K562 (cell line): ENCODE results near the gene MEIS2. TPM values are rescaled to one million over a fixed set of nuclear protein-coding genes. Genes with fewer than 3 reads are reported as not detected.

Experiments used
- ATAC-seq: fragments of 200-7000 bp; cut with Tn5 transposase; 3 replicates; pipeline ENCODE4 v1.9.1; 2020; ENCODE audit warnings: moderate library complexity
- BruUV-seq: library from RNA; stranded (reverse); fragments of 400-500 nt; replicated peaks from 2 replicates; lab custom pipeline; 2021; lab: Mats Ljungman, UMichigan
- CTCF ChIA-PET: fragments of 300-600 bp; formaldehyde crosslinking; extraction: SDS; loops from one replicate; lab custom pipeline; 2021; ENCODE audit warnings: low intra/inter-chr PET ratio; lab: Yijun Ruan, JAX
- POLR2A ChIA-PET: fragments of 300-600, 350-650 bp; sonication (Branson Sonifier 250); formaldehyde crosslinking; extraction: SDS; loops from one replicate; lab custom pipeline; 2021; ENCODE audit warnings: antibody characterized with exemption, inconsistent platforms; lab: Yijun Ruan, JAX
- DNase-seq, 4 experiments: peaks; one replicate each; pipeline versions ENCODE4 v3.0.0 to v3.0.0-alpha.2; 2011 to 2018; ENCODE audit warnings: low spot score in 3 of 4, mixed read lengths in 3 of 4; ENCODE audit errors: extremely low read depth in 1 of 4
- FAIRE-seq: peaks from 2 replicates; lab custom pipeline; 2011; peaks lifted over from hg19 to GRCh38; lab: Jason Lieb, UNC
- H2AFZ ChIP-seq: 2 replicates; pipeline ENCODE4 v1.6.0; 2011; ENCODE audit warnings: low read depth, low read length, control low read depth, inconsistent platforms
- H3K27ac ChIP-seq: fragments of 200-600 bp; 3 replicates; pipeline ENCODE4 v1.8.0; 2011; ENCODE audit warnings: low read depth, mild to moderate bottlenecking, control low read depth, inconsistent platforms, low read length, moderate library complexity, mixed read lengths; ENCODE audit errors: extremely low read depth
- H3K27me3 ChIP-seq, 2 experiments: fragments of 300-600 bp in 1 of 2; 2 replicates in 1 of 2; 3 replicates in 1 of 2; pipeline versions ENCODE4 v1.6.0 to v1.8.0; 2011; ENCODE audit warnings: inconsistent platforms in 2 of 2, low read length in 2 of 2, mild to moderate bottlenecking in 1 of 2, mixed read lengths in 1 of 2, moderate library complexity in 1 of 2; ENCODE audit not compliant: control insufficient read depth in 2 of 2, insufficient read depth in 2 of 2
- H3K36me3 ChIP-seq: fragments of 300-600 bp; 3 replicates; pipeline ENCODE4 v1.8.0; 2011; ENCODE audit warnings: mild to moderate bottlenecking, low read length, inconsistent platforms; ENCODE audit not compliant: control insufficient read depth, insufficient read depth
- H3K4me1 ChIP-seq, 2 experiments: fragments of 200-600 bp in 1 of 2; replicated peaks in 1 of 2; 2 replicates in 1 of 2; 3 replicates in 1 of 2; pipeline versions ENCODE4 v1.5.1 to v1.8.0; 2011; ENCODE audit warnings: inconsistent platforms in 2 of 2, low read length in 2 of 2, mild to moderate bottlenecking in 1 of 2, mixed read lengths in 1 of 2, moderate library complexity in 1 of 2; ENCODE audit not compliant: control insufficient read depth in 2 of 2, insufficient read depth in 2 of 2
- H3K4me2 ChIP-seq: 2 replicates; pipeline ENCODE4 v1.6.1; 2011; ENCODE audit warnings: low read length, control low read depth, inconsistent platforms, mixed read lengths; ENCODE audit not compliant: insufficient read depth
- H3K4me3 ChIP-seq: fragments of 200-600 bp; sonication (generic), shearing (Covaris generic); 2 replicates; pipeline ENCODE4 v1.5.1; 2016; ENCODE audit warnings: control low read depth, inconsistent platforms
- H3K79me2 ChIP-seq: fragments of 200-600 bp; 3 replicates; pipeline ENCODE4 v1.8.0; 2011; ENCODE audit warnings: low read length, inconsistent platforms; ENCODE audit not compliant: control insufficient read depth, insufficient read depth
- H3K9ac ChIP-seq, 2 experiments: 2 replicates each; pipeline versions ENCODE4 v1.6.0 to v1.6.1; 2011; ENCODE audit warnings: low read depth in 2 of 2, low read length in 2 of 2, control low read depth in 1 of 2, inconsistent platforms in 1 of 2, mild to moderate bottlenecking in 1 of 2, mixed read lengths in 1 of 2; ENCODE audit not compliant: insufficient read depth in 1 of 2
- H3K9me1 ChIP-seq: one replicate; pipeline ENCODE4 v1.6.0; 2011; ENCODE audit warnings: inconsistent platforms, mild to moderate bottlenecking, low read length, moderate library complexity; ENCODE audit not compliant: control insufficient read depth, insufficient read depth
- H3K9me3 ChIP-seq: replicated peaks from 2 replicates; pipeline ENCODE4 v1.5.1; 2011; ENCODE audit warnings: low read depth, low read length, inconsistent platforms; ENCODE audit not compliant: control insufficient read depth, insufficient read depth
- H4K20me1 ChIP-seq: replicated peaks from 2 replicates; pipeline ENCODE4 v1.6.1; 2011; ENCODE audit warnings: low read length, inconsistent platforms, mixed read lengths; ENCODE audit not compliant: control insufficient read depth, insufficient read depth
- SREBF2 ChIP-seq: sonication (generic); formaldehyde crosslinking; IDR thresholded peaks from 2 replicates; pipeline ENCODE4 v1.4.0; 2020; ENCODE audit warnings: mild to moderate bottlenecking, missing genetic modification reagents
- WGBS: fragments of 100-300 bp; shearing (Covaris generic); methylation state at CpG from one replicate; pipeline ENCODE4 v1.1.6; 2016; ENCODE audit warnings: low coverage, mixed read lengths; ENCODE audit not compliant: insufficient coverage; ENCODE audit errors: missing lambda C conversion rate; 5-methylcytosine and 5-hydroxymethylcytosine counted together
- in situ Hi-C: fragments of 300-500 bp; cut with MboI; formaldehyde crosslinking; loops from 4 replicates; pipeline ENCODE4 v1.15.0; 2018; ENCODE audit warnings: inconsistent platforms, mixed read lengths
- intact Hi-C: fragments of 100-400 bp; cut with micrococcal nuclease; formaldehyde crosslinking; loops from 2 replicates; pipeline ENCODE4 v1.14.2; 2022
- polyA plus RNA-seq, 8 experiments: library from polyadenylated mRNA; depleted of rRNA in 4 of 8; stranded (reverse) in 5 of 8; unstranded in 3 of 8; fragments of >200 nt; fragmentation: Nextera tagmentation in 2 of 8; fragmentation: Illumina TruSeq in 1 of 8; extraction: Ambion mirVana in 2 of 8; extraction: Trizol in 1 of 8; gene quantifications; 2 replicates each; pipeline versions ENCODE4 v1.2.1 to v1.2.3, GENCODE V29; 2011 to 2014; ENCODE audit warnings: inconsistent platforms in 1 of 8, missing spikeins in 1 of 8
- total RNA-seq, 7 experiments: library from RNA; depleted of rRNA in 6 of 7; stranded (reverse); fragments of >200 nt in 6 of 7; fragmentation: Illumina TruSeq in 2 of 7; extraction: Trizol in 2 of 7; gene quantifications; 2 replicates each; pipeline versions ENCODE4 v1.2.1 to v1.2.3, GENCODE V29; 2011 to 2021; ENCODE audit warnings: low replicate concordance in 1 of 7
- TF ChIP-seq, protein P1 (sequence below): fragments of 450-650 bp; IDR thresholded peaks from one replicate; pipeline ENCODE4 v1.6.1; 2018; ENCODE audit warnings: mild to moderate bottlenecking, moderate library complexity; ENCODE audit not compliant: partially characterized antibody
- TF ChIP-seq, protein P2 (sequence below): sonication (generic); formaldehyde crosslinking; IDR thresholded peaks from 2 replicates; pipeline ENCODE4 v1.5.0; 2020; ENCODE audit warnings: missing genetic modification reagents
- TF ChIP-seq, protein P3 (sequence below): sonication (generic); formaldehyde crosslinking; IDR thresholded peaks from 2 replicates; pipeline ENCODE4 v1.8.0; 2022; ENCODE audit warnings: mild to moderate bottlenecking, missing genetic modification reagents

MEIS2 gene
- total and polyA plus RNA-seq, 9 of the 15 experiments (the other 6 are each of a cell fraction or from before 2014, with no cell fraction given) = 7.5 to 64.2 (median 22.3) TPM

GRCh38 chr15:37084602-37085001 is 15.7 kb downstream of the MEIS2 start:
- no peak for FAIRE-seq
- H3K9me3 ChIP-seq = no peaks in the 10 kb centered on the region
- no peaks in the 10 kb centered on the region for H3K4me1 ChIP-seq
- DNase-seq = no peak
- no peaks in the 10 kb centered on the region for H3K9me1 ChIP-seq
- WGBS = 89% methylated on average over 3 of the region's 3 CpGs
- no peaks in the 10 kb centered on the region for H4K20me1 ChIP-seq
- intact Hi-C loops = no loop called here
- H3K79me2 ChIP-seq = peaks cover 32% of the 10 kb centered on the region; the same call in 2 of the 3 replicates
- ATAC-seq = no peak
- no peaks in the 10 kb centered on the region for H3K27me3 ChIP-seq
- H2AFZ ChIP-seq = no peak overlapping the region
- in situ Hi-C loops = no loop called here
- no peak overlapping the region for H3K27ac ChIP-seq
- BruUV-seq = no TSS peak
- no peak overlapping the region for H3K4me3 ChIP-seq
- ChIA-PET CTCF (no interaction called here), POLR2A (interaction anchor here (0.6 to 0.8 kb wide), 2 partner anchors 13 to 616 kb away, joined by 3 to 4 read pairs; no protein-coding TSS in a partner anchor)
- TF ChIP-seq, protein P1, sequence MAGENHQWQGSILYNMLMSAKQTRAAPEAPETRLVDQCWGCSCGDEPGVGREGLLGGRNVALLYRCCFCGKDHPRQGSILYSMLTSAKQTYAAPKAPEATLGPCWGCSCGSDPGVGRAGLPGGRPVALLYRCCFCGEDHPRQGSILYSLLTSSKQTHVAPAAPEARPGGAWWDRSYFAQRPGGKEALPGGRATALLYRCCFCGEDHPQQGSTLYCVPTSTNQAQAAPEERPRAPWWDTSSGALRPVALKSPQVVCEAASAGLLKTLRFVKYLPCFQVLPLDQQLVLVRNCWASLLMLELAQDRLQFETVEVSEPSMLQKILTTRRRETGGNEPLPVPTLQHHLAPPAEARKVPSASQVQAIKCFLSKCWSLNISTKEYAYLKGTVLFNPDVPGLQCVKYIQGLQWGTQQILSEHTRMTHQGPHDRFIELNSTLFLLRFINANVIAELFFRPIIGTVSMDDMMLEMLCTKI = no peak
- TF ChIP-seq, protein P2, sequence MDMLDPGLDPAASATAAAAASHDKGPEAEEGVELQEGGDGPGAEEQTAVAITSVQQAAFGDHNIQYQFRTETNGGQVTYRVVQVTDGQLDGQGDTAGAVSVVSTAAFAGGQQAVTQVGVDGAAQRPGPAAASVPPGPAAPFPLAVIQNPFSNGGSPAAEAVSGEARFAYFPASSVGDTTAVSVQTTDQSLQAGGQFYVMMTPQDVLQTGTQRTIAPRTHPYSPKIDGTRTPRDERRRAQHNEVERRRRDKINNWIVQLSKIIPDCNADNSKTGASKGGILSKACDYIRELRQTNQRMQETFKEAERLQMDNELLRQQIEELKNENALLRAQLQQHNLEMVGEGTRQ = no peak
- TF ChIP-seq SREBF2 = no peak
- TF ChIP-seq, protein P3, sequence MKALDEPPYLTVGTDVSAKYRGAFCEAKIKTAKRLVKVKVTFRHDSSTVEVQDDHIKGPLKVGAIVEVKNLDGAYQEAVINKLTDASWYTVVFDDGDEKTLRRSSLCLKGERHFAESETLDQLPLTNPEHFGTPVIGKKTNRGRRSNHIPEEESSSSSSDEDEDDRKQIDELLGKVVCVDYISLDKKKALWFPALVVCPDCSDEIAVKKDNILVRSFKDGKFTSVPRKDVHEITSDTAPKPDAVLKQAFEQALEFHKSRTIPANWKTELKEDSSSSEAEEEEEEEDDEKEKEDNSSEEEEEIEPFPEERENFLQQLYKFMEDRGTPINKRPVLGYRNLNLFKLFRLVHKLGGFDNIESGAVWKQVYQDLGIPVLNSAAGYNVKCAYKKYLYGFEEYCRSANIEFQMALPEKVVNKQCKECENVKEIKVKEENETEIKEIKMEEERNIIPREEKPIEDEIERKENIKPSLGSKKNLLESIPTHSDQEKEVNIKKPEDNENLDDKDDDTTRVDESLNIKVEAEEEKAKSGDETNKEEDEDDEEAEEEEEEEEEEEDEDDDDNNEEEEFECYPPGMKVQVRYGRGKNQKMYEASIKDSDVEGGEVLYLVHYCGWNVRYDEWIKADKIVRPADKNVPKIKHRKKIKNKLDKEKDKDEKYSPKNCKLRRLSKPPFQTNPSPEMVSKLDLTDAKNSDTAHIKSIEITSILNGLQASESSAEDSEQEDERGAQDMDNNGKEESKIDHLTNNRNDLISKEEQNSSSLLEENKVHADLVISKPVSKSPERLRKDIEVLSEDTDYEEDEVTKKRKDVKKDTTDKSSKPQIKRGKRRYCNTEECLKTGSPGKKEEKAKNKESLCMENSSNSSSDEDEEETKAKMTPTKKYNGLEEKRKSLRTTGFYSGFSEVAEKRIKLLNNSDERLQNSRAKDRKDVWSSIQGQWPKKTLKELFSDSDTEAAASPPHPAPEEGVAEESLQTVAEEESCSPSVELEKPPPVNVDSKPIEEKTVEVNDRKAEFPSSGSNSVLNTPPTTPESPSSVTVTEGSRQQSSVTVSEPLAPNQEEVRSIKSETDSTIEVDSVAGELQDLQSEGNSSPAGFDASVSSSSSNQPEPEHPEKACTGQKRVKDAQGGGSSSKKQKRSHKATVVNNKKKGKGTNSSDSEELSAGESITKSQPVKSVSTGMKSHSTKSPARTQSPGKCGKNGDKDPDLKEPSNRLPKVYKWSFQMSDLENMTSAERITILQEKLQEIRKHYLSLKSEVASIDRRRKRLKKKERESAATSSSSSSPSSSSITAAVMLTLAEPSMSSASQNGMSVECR (CRISPR knock-in tag) = no peak
- peaks cover 90% of the 10 kb centered on the region for H3K36me3 ChIP-seq
- no peak overlapping the region for H3K9ac ChIP-seq
- no peak overlapping the region for H3K4me2 ChIP-seq
